Superior temporal gyrus (tissue), 1 donor: Measurements from ENCODE around the gene SLC2A6.

Source experiments
- DNase-seq: peaks from one replicate; pipeline ENCODE4 v3.0.0-alpha.2; 2016; ENCODE audit errors: extremely low spot score

SLC2A6 gene

DNA sequence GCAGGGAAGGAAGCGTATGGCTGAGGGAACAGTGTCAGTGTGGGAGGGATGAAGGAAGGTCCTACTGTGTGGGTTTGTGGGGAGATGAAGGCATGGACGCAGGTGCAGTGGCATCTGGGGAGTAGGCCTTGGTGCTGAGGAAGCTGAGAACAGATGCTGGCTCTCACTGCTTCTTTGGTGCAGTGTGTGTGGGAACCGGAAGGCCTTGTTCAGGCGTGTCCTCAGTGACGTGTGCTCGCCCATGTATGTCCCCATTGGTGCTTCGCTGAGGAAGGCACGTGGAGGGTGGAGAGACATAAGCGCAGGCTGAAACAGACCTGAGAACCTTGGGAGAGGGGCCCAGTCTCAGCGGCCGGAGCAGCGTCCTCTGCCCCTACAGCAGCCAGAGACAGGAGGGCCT lies 38.0 kb downstream of the SLC2A6 start:
- peak; percentile 22 for DNase-seq

GRCh38 chr9:133439337-133439736 lies 39.6 kb downstream of the SLC2A6 start:
- no peak for DNase-seq

DNA sequence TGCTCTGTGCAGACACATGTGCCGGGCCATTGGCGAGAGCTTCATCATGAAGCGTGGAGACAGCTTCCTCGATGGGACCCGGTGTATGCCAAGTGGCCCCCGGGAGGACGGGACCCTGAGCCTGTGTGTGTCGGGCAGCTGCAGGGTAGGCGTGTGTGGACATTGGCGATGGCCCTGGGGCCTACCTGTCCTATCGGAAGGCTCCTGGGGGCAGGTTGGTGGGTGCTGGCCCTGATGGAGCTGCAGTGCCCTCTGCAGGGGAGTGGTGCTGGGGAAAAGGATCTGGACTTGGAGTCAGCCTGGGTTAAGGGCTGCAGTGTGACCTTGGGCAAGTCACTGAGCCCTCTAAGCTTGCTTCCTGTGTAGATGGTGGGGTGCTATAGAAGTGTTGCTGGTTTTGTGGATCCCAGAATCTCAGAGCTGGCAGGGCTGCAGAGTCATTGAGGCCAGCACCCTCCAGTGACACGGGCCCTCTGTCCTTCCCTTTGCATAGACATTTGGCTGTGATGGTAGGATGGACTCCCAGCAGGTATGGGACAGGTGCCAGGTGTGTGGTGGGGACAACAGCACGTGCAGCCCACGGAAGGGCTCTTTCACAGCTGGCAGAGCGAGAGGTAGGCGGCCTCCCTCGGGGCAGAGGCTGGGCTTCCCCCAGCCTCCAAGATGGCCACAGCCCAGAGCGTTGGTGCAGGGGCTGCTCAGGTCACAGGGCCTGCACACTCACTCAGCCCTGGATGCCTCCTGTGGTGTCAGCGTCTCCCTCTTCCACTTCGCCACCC lies 41.0 kb downstream of the SLC2A6 start:
- no peak for DNase-seq

DNA sequence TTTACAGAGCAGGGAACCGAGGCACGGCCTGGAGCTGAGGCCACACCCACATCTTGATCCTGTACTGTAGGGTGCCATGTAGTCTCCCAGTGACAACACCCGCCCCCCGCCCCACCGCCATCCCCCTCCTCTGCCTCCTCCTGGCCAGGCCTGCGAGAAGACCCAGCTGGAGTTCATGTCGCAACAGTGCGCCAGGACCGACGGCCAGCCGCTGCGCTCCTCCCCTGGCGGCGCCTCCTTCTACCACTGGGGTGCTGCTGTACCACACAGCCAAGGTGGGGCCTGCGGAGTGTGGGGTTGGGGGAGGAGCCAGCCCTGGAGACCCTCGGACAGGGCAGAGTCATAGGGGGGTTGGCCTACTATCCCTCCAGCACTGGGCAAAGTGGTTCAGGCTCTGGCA lies 42.2 kb downstream of the SLC2A6 start:
- DNase-seq: no peak

DNA sequence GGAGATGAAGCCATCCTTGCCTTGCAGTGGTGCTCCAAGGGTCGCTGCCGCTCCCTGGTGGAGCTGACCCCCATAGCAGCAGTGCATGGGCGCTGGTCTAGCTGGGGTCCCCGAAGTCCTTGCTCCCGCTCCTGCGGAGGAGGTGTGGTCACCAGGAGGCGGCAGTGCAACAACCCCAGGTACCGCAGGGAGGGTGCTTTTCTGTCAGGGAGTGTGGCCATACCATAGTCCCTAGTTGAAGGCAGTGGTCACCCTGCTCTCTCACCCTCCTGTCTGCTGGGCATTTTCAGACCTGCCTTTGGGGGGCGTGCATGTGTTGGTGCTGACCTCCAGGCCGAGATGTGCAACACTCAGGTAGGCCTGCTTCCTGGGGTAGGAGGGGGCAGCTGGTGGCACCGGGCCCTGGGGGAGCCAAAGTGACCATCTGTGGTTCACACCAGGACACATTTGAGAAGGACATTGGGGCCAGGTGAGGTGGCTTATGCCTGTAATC lies 45.5 kb downstream of the SLC2A6 start:
- DNase-seq: no peak

- DNase-seq: no peak
Observed at GRCh38 chr9:133430244-133430643, 48.7 kb downstream of the SLC2A6 start.

DNA sequence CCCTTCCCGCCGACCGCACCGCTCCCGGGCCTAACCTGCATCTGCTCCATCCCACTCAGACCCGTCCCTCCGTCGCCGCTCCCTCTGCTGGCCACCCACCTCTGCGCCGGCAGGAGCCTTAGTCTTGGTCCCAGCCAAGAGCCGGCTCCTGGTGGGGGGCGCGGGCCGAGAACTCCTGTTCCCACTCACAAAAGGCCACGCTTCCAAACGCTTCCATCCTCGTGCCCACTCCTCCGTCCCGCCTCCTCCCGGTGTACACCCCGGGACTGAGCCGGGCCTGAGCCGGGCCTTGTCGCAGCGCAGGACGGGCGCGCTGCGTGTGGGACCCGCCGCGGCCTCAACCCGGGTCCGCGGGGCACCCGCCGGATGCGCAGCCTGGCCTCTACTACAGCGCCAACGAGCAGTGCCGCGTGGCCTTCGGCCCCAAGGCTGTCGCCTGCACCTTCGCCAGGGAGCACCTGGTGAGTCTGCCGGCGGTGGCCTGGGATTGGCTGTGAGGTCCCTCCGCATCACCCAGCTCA lies 49.2 kb downstream of the SLC2A6 start:
- DNase-seq: no peak

GRCh38 chr9:133429214-133429613 lies 49.7 kb downstream of the SLC2A6 start:
- no peak for DNase-seq

DNA sequence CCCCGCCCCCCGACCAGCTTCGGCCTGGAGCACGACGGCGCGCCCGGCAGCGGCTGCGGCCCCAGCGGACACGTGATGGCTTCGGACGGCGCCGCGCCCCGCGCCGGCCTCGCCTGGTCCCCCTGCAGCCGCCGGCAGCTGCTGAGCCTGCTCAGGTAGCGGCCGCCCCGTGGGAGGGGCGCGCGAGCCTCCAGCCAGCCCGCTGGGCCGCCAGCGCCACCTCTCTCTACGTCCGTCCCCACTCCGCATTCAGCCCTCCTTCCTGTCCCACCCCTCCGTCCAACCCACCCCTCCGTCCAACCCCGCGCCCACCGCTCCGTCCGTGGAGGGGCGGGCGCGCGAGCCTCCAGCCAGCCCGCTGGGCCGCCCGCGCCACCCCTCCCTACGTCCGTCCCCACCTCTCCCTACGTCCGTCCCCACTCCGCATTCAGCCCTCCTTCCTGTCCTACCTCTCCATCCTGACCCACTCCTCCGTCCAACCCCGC lies 50.2 kb downstream of the SLC2A6 start:
- DNase-seq: no peak

DNA sequence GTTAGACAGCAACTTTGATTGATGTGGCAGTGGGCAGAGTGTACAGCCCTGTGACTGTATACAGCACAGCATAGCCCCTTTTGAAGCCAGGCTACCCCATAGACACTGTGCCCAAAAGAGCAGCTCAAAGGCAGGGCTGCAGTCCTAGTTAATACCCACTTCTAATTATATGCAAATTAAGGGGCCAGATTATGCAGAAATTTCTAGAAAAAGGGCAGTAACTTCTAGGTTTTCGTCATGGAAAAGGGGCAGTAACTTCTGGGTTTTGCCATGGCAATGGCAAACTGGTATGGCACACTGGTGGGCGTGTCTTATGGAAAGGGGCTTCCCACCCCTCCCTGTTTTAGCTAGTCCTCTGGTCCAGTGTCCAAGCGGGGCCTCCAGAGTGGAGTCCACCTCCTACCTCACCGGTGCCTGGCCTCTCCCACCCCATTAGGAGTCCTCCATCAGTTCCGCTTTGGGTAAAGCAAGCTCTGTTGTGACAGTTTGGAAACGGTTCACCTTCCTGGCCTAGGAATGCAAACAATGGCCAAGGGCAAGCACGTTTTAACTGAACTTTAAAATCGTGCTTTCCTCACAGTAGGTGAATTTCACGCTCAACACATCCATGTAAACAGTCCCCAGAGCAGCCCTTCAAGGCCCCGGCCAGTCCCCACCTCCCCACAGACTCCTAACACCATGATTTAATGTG lies 51.1 kb downstream of the SLC2A6 start:
- no peak for DNase-seq

DNA sequence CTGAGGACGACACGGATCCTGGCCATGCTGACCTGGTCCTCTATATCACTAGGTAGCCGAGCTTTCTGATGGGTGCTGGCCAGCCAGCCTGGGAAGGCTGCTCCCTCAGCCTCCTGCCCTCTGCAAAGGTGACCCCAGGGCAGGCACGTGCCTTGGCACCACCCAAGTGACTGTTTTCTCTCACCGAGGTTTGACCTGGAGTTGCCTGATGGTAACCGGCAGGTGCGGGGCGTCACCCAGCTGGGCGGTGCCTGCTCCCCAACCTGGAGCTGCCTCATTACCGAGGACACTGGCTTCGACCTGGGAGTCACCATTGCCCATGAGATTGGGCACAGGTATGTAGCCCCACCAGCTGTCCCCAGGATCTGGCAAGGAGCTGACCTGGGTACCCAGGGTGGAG lies 52.9 kb downstream of the SLC2A6 start:
- DNase-seq: no peak

DNA sequence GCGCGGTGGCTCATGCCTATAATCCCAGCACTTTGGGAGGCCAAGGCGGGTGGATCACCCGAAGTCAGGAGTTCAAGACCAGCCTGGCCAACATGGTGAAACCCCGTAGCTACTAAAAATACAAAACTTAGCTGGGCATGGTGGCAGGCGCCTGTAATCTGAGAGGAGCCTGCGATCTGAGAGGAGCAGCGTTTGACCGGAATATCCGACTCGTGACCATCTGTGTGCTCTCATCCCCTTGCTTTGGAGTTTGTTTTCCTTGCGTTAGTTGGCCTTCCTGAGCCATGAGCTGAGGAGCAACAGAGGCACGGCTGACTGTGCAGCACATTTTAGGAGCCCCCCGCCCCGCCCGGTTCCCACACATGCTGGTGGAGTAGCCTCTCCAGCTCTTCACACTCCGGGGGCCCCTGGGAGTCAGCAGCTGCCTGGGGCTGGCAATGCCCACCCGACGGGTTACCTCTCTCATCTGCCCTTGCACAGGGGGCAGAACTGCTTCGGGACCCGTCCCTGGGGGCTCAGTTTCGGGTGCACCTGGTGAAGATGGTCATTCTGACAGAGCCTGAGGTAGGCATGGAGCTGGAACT lies 53.8 kb downstream of the SLC2A6 start:
- no peak for DNase-seq

- DNase-seq: no peak
Observed at GRCh38 chr9:133424187-133424586, 54.7 kb downstream of the SLC2A6 start.

GRCh38 chr9:133423216-133423615 lies 55.7 kb downstream of the SLC2A6 start:
- DNase-seq: no peak

DNA sequence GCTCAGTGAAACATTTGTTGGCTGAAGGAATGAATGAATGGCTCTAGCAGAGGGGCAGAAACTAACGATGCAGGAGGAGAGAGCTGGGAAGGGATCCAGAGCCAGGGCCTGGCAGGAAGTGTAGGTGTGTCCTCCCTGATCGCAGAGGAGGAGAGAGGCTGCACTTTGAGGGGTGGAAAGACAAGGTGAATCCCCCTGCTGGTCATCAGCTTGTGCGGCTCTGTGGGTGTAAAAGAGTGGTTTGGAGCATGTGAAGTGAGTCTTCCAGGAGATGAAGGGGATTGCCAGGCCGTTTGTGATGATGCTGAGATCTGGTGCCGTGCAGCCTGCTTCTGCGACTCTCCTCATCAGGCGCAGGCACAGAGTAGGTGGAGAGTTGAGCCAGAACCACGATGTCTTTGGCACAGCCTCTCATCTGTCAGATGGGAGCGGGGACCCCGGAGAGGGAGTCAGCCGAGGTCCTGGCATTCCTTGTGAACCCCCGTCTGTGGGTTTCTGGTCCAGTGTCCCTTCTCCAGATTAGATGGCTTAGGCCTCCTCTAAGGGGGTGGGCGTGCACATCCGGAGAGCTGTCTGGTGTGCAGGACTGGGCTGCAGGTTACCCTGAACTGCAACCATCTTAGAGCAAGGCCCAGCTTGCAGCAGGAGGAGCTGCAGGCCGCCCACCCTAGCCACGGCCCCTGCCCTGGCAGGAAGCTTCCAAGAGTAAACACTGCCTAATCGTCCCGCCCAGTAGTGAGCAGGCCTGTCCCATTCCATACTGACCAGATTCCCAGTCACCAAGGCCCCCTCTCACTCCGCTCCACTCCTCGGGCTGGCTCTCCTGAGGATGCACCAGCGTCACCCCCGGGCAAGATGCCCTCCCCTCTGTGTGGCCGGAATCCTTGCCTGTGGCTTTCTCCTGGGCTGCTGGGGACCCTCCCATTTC lies 57.0 kb downstream of the SLC2A6 start, which contains the start of gene ADAMTS13:
Gene ADAMTS13, plus strand, starts transcription at position 753 of the 928 bp plus-strand sequence. Its CDS starts 77 bp downstream, at position 830.
- DNase-seq: peak; percentile 19
